GM12878 (cell line): ENCODE results near the gene SMG9. TPM values are rescaled to one million over a fixed set of nuclear protein-coding genes. Genes with fewer than 3 reads are reported as not detected.

ENCODE experiments used
- CBFB ChIP-seq: IDR thresholded peaks from 2 replicates; pipeline ENCODE4 v1.6.1; 2016; ENCODE audit warnings: antibody characterized with exemption, low read depth
- CBX3 ChIP-seq: fragments of 200-600 bp; sonication (generic); IDR thresholded peaks from 2 replicates; pipeline ENCODE4 v1.6.1; 2016; ENCODE audit warnings: low read depth, borderline replicate concordance
- EED ChIP-seq: sonication (generic); IDR thresholded peaks from 2 replicates; pipeline ENCODE4 v1.6.1; 2016; ENCODE audit warnings: antibody characterized with exemption, low read depth
- ELK1 ChIP-seq: IDR thresholded peaks from 2 replicates; pipeline ENCODE4 v1.6.1; 2012; ENCODE audit warnings: low read depth, low read length, improper control_type of control experiment
- FOXM1 ChIP-seq: IDR thresholded peaks from 2 replicates; pipeline ENCODE4 v1.6.1; 2012; ENCODE audit warnings: low read depth, mild to moderate bottlenecking, inconsistent platforms, low read length, moderate library complexity
- GATAD2B ChIP-seq: fragments of 450-650 bp; conservative IDR thresholded peaks from 2 replicates; pipeline ENCODE4 v1.6.1; 2017; ENCODE audit warnings: low read depth, mild to moderate bottlenecking, moderate library complexity
- HDGF ChIP-seq: fragments of 450-650 bp; IDR thresholded peaks from 2 replicates; pipeline ENCODE4 v1.6.1; 2016; ENCODE audit warnings: antibody characterized with exemption
- MYB ChIP-seq: fragments of 150-350 bp; IDR thresholded peaks from 2 replicates; pipeline ENCODE4 v1.6.1; 2014; ENCODE audit warnings: mild to moderate bottlenecking, low read depth, low read length, borderline replicate concordance
- POLR2AphosphoS5 ChIP-seq: IDR thresholded peaks from 2 replicates; pipeline ENCODE4 v1.6.1; 2011; ENCODE audit warnings: mild to moderate bottlenecking, low read length, inconsistent platforms
- RB1 ChIP-seq: fragments of 450-650 bp; formaldehyde crosslinking; IDR thresholded peaks from 2 replicates; pipeline ENCODE4 v1.6.1; 2017; ENCODE audit warnings: mild to moderate bottlenecking, borderline replicate concordance
- RELB ChIP-seq: fragments of 450-650 bp; IDR thresholded peaks from 2 replicates; pipeline ENCODE4 v1.6.1; 2017; ENCODE audit warnings: low read depth, mild to moderate bottlenecking, moderate library complexity
- REST ChIP-seq: IDR thresholded peaks from 2 replicates; pipeline ENCODE4 v1.6.1; 2012; ENCODE audit warnings: mild to moderate bottlenecking, low read depth, low read length
- SMAD1 ChIP-seq: fragments of 450-650 bp; IDR thresholded peaks from 2 replicates; pipeline ENCODE4 v1.6.1; 2018; ENCODE audit warnings: mild to moderate bottlenecking, low read depth; ENCODE audit not compliant: partially characterized antibody
- TAF1 ChIP-seq: IDR thresholded peaks from 2 replicates; pipeline ENCODE4 v1.6.1; 2011; ENCODE audit warnings: mild to moderate bottlenecking, low read depth, low read length, borderline replicate concordance
- USF1 ChIP-seq: IDR thresholded peaks from 2 replicates; pipeline ENCODE4 v1.6.1; 2011; ENCODE audit warnings: borderline replicate concordance, low read depth, mild to moderate bottlenecking, moderate library complexity, mixed read lengths, low read length; ENCODE audit not compliant: insufficient read depth; ENCODE audit errors: extremely low read length
- USF2 ChIP-seq: IDR thresholded peaks from 2 replicates; pipeline ENCODE4 v1.6.1; 2011; ENCODE audit warnings: low read depth, low read length, improper control_type of control experiment, borderline replicate concordance
- ZNF217 ChIP-seq: fragments of 450-650 bp; IDR thresholded peaks from 2 replicates; pipeline ENCODE4 v1.6.1; 2017; ENCODE audit warnings: antibody characterized with exemption, mild to moderate bottlenecking
- polyA plus RNA-seq, 11 experiments: library from polyadenylated mRNA; depleted of rRNA in 4 of 11; unstranded in 6 of 11; stranded (reverse) in 5 of 11; fragments of >200 nt; fragmentation: Nextera tagmentation in 4 of 11; fragmentation: Illumina TruSeq in 1 of 11; extraction: Ambion mirVana in 4 of 11; extraction: Trizol in 1 of 11; gene quantifications; 1 replicate in 1 of 11; 2 replicates in 10 of 11; pipeline versions ENCODE4 v1.2.1 to v1.2.3, GENCODE V29; 2011 to 2016; ENCODE audit warnings: inconsistent platforms in 2 of 11, missing spikeins in 2 of 11, low read depth in 1 of 11
- total RNA-seq, 4 experiments: library from RNA; depleted of rRNA in 3 of 4; stranded (reverse); fragments of >200 nt in 3 of 4; fragmentation: Illumina TruSeq in 1 of 4; extraction: Trizol in 1 of 4; gene quantifications; 2 replicates each; pipeline versions ENCODE4 v1.2.1 to v1.2.3, GENCODE V29; 2013 to 2021

SMG9 gene
- total and polyA plus RNA-seq, 10 of the 15 experiments (the other 5 are each of a cell fraction or from before 2014, with no cell fraction given) = 0.69 to 52.2 (median 28.1) TPM

GRCh38 chr19:43700395-43701000 is 54.3 kb downstream of the SMG9 start (continued):
- TF ChIP-seq FOXM1 (no peak), CBX3 (no peak), USF2 (no peak), MYB (no peak), ELK1 (no peak), POLR2AphosphoS5 (no peak), USF1 (no peak), RELB (no peak), TAF1 (no peak), ZNF217 (no peak), RB1 (no peak), REST (no peak), SMAD1 (no peak), CBFB (no peak), GATAD2B (0 out of 2 replicates have a peak, but pooled peaks have one; percentile 39), EED (no peak), HDGF (no peak)
- TF ChIP-seq, all 136 proteins: peak for 4
